Measurements from ENCODE around the gene ELP4.
"Not testable (repeated sequence)": the region's sequence is repeated elsewhere in the genome, so short reads cannot be mapped to it uniquely, and the experiment has no call there.

ELP4 gene

GRCh38 chr11:31560842-31561476, 51.4 kb downstream of the ELP4 start:
- Histone ChIP-seq H3K36me3 (no peaks in the 10 kb centered on the region), H3K9me3 (no peaks in the 10 kb centered on the region), H3K4me3 (ENCODE audit: low read depth, low read length) (no peak overlapping the region), H3K4me1 (no peaks in the 10 kb centered on the region), H3K27me3 (no peaks in the 10 kb centered on the region)
- no peak for TF ChIP-seq CTCF (IDR thresholded peaks at IDR 0.05; ENCODE audit: low read depth, low read length)
- no peak for DNase-seq

- H3K4me1 ChIP-seq; H3K4me3 ChIP-seq (ENCODE audit: low read depth, low read length); H3K9me3 ChIP-seq; H3K27me3 ChIP-seq; H3K36me3 ChIP-seq; DNase-seq: not testable (repeated sequence)
Measured at GRCh38 chr11:31564517-31564916, 55.0 kb downstream of the ELP4 start.

GRCh38 chr11:31574133-31574532, 64.6 kb downstream of the ELP4 start:
- not testable (repeated sequence) for H3K4me1 ChIP-seq; H3K36me3 ChIP-seq; H3K4me3 ChIP-seq (ENCODE audit: low read depth, low read length); DNase-seq; H3K9me3 ChIP-seq; H3K27me3 ChIP-seq

GRCh38 chr11:31575764-31576163, 66.2 kb downstream of the ELP4 start:
- not testable (repeated sequence) for H3K4me3 ChIP-seq (ENCODE audit: low read depth, low read length); H3K27me3 ChIP-seq; H3K9me3 ChIP-seq; H3K4me1 ChIP-seq; H3K36me3 ChIP-seq; DNase-seq

GRCh38 chr11:31579412-31579811, 69.8 kb downstream of the ELP4 start:
- not testable (repeated sequence) for DNase-seq; H3K36me3 ChIP-seq; H3K4me3 ChIP-seq (ENCODE audit: low read depth, low read length); H3K27me3 ChIP-seq; H3K9me3 ChIP-seq; H3K4me1 ChIP-seq

GRCh38 chr11:31582697-31583096, 73.1 kb downstream of the ELP4 start:
- no peak for TF ChIP-seq CTCF (IDR thresholded peaks at IDR 0.05; ENCODE audit: low read depth, low read length)
- H3K27me3 ChIP-seq = no peaks in the 10 kb centered on the region
- DNase-seq = no peak
- no peaks in the 10 kb centered on the region for H3K9me3 ChIP-seq
- no peak overlapping the region for H3K4me3 ChIP-seq (ENCODE audit: low read depth, low read length)
- no peaks in the 10 kb centered on the region for H3K4me1 ChIP-seq
- no peaks in the 10 kb centered on the region for H3K36me3 ChIP-seq

GRCh38 chr11:31598454-31598853, 88.9 kb downstream of the ELP4 start:
- no peak for TF ChIP-seq CTCF (IDR thresholded peaks at IDR 0.05; ENCODE audit: low read depth, low read length)
- Histone ChIP-seq H3K9me3 (no peaks in the 10 kb centered on the region), H3K27me3 (no peaks in the 10 kb centered on the region), H3K4me3 (ENCODE audit: low read depth, low read length) (no peak overlapping the region), H3K4me1 (no peaks in the 10 kb centered on the region), H3K36me3 (no peaks in the 10 kb centered on the region)
- no peak for DNase-seq

GRCh38 chr11:31601635-31602282, 92.2 kb downstream of the ELP4 start:
- Histone ChIP-seq H3K4me3 (ENCODE audit: low read depth, low read length) (no peak overlapping the region), H3K36me3 (no peaks in the 10 kb centered on the region), H3K4me1 (no peaks in the 10 kb centered on the region), H3K9me3 (no peaks in the 10 kb centered on the region), H3K27me3 (no peaks in the 10 kb centered on the region)
- no peak for TF ChIP-seq CTCF (IDR thresholded peaks at IDR 0.05; ENCODE audit: low read depth, low read length)
- DNase-seq = no peak

Data from BE2C (cell line).